Smooth muscle cell (in vitro differentiated cells): ENCODE data around the gene CTAGE1. TPM values are rescaled to one million over a fixed set of nuclear protein-coding genes. Genes with fewer than 3 reads are reported as not detected.

Source experiments
- DNase-seq: peaks from one replicate; lab custom pipeline; 2025; ENCODE audit not compliant: unreplicated experiment; lab: John Stamatoyannopoulos, UW
- H2AFZ ChIP-seq: fragments of 200-600 bp; sonication (generic); 2 replicates; pipeline ENCODE4 v1.6.0; 2016; ENCODE audit warnings: antibody characterized with exemption, low read depth, mild to moderate bottlenecking
- H3F3A ChIP-seq: fragments of 200-600 bp; sonication (generic); 2 replicates; pipeline ENCODE4 v1.6.0; 2017; ENCODE audit warnings: antibody characterized with exemption, low read depth
- H3K27ac ChIP-seq: fragments of 200-600 bp; sonication (generic); 2 replicates; pipeline ENCODE4 v1.5.1; 2016; ENCODE audit warnings: low read depth, mild to moderate bottlenecking
- H3K27me3 ChIP-seq: fragments of 200-600 bp; sonication (generic); 2 replicates; pipeline ENCODE4 v1.6.1; 2016; ENCODE audit warnings: low read depth, mild to moderate bottlenecking
- H3K36me3 ChIP-seq: fragments of 200-600 bp; sonication (generic); 2 replicates; pipeline ENCODE4 v1.5.1; 2016; ENCODE audit warnings: low read depth
- H3K4me1 ChIP-seq: fragments of 200-600 bp; sonication (generic); 2 replicates; pipeline ENCODE4 v1.5.1; 2016; ENCODE audit warnings: low read depth
- H3K4me2 ChIP-seq: fragments of 200-600 bp; sonication (generic); 2 replicates; pipeline ENCODE4 v1.6.0; 2016; ENCODE audit warnings: mild to moderate bottlenecking
- H3K4me3 ChIP-seq: fragments of 200-600 bp; sonication (generic); 2 replicates; pipeline ENCODE4 v1.5.1; 2016; ENCODE audit warnings: mild to moderate bottlenecking
- H3K79me2 ChIP-seq: fragments of 200-600 bp; sonication (generic); 2 replicates; pipeline ENCODE4 v1.6.0; 2016; ENCODE audit warnings: low read depth, mild to moderate bottlenecking
- H3K9ac ChIP-seq: fragments of 200-600 bp; sonication (generic); 2 replicates; pipeline ENCODE4 v1.6.0; 2016; ENCODE audit warnings: low read depth
- H3K9me3 ChIP-seq: fragments of 200-600 bp; sonication (generic); replicated peaks from 2 replicates; pipeline ENCODE4 v1.5.1; 2016; ENCODE audit warnings: low read depth
- H4K20me1 ChIP-seq: fragments of 200-600 bp; sonication (generic); 2 replicates; pipeline ENCODE4 v1.6.0; 2016; ENCODE audit warnings: low read depth
- CTCF ChIP-seq: fragments of 200-600 bp; sonication (generic); IDR thresholded peaks from 2 replicates; pipeline ENCODE4 v1.5.1; 2017; ENCODE audit warnings: borderline replicate concordance, mild to moderate bottlenecking, antibody characterized with exemption; ENCODE audit not compliant: insufficient read depth, poor library complexity, severe bottlenecking
- WGBS: methylation state at CpG from one replicate; pipeline ENCODE4 v1.1.7; 2016; ENCODE audit warnings: low lambda C conversion rate; 5-methylcytosine and 5-hydroxymethylcytosine counted together
- polyA plus RNA-seq: library from polyadenylated mRNA; unstranded; fragments of >200 nt; fragmentation: Nextera tagmentation; extraction: Ambion mirVana; gene quantifications from 2 replicates; pipeline ENCODE4 v1.2.1, GENCODE V29; 2016
- total RNA-seq: library from RNA; depleted of rRNA; stranded (reverse); fragments of >200 nt; gene quantifications from 2 replicates; pipeline ENCODE4 v1.2.3, GENCODE V29; 2014

The CTAGE1 gene
- total RNA-seq: not detected in 2 replicates
- polyA plus RNA-seq: not detected in 2 replicates

- Histone ChIP-seq H3K27ac (peak within 1 kb of the TSS; percentile 34), H3K36me3 (no peaks in the 10 kb centered on the region), H3K9ac (no peak within 1 kb of the TSS), H3K79me2 (no peaks in the 10 kb centered on the region), H4K20me1 (no peaks in the 10 kb centered on the region), H3K4me3 (no peak within 1 kb of the TSS), H2AFZ (peak within 1 kb of the TSS; percentile 32), H3K4me2 (peak within 1 kb of the TSS; percentile 54), H3K27me3 (no peaks in the 10 kb centered on the region), H3K9me3 (no peaks in the 10 kb centered on the region), H3F3A (no peaks in the 10 kb centered on the region), H3K4me1 (no peaks in the 10 kb centered on the region)
- 66% methylated on average over 24 of the region's 24 CpGs for WGBS
- TF ChIP-seq CTCF: no peak
- DNase-seq: no peak
Observed at GRCh38 chr18:22417496-22418188, at the start of gene CTAGE1. Gene CTAGE1 (minus strand): TSS chr18:22417915. CDS start chr18:22417811, 104 bp downstream.

- Histone ChIP-seq H3K27me3 (no peaks in the 10 kb centered on the region), H3K27ac (peak overlapping the region; percentile 99), H3K9me3 (no peaks in the 10 kb centered on the region), H3K79me2 (no peaks in the 10 kb centered on the region), H3F3A (peaks cover 21% of the 10 kb centered on the region), H3K4me2 (peak overlapping the region; percentile 73), H2AFZ (no peak overlapping the region), H4K20me1 (no peaks in the 10 kb centered on the region), H3K4me3 (no peak overlapping the region), H3K9ac (peak overlapping the region; percentile 93), H3K4me1 (peaks cover 17% of the 10 kb centered on the region), H3K36me3 (no peaks in the 10 kb centered on the region)
- no peak for TF ChIP-seq CTCF
- no peak for DNase-seq
- WGBS: 28% methylated on average over 3 of the region's 3 CpGs
Observed at GRCh38 chr18:22466608-22467395, 49.1 kb upstream of the CTAGE1 start.

GRCh38 chr18:22465859-22466457 is 48.2 kb upstream of the CTAGE1 start:
- WGBS: 31% methylated on average over 3 of the region's 3 CpGs
- no peak for DNase-seq

More at GRCh38 chr18:22465859-22466457, 48.2 kb upstream of the CTAGE1 start:
- H3K36me3 ChIP-seq: no peaks in the 10 kb centered on the region
- no peak overlapping the region for H3K4me3 ChIP-seq
- TF ChIP-seq CTCF: no peak
- H3K9me3 ChIP-seq: no peaks in the 10 kb centered on the region
- H4K20me1 ChIP-seq: no peaks in the 10 kb centered on the region
- peak overlapping the region; percentile 73 for H3K4me2 ChIP-seq
- H3K9ac ChIP-seq: peak overlapping the region; percentile 93
- peaks cover 14% of the 10 kb centered on the region for H3K4me1 ChIP-seq
- H3K27me3 ChIP-seq: no peaks in the 10 kb centered on the region
- no peaks in the 10 kb centered on the region for H3K79me2 ChIP-seq
- peak overlapping the region; percentile 99 for H3K27ac ChIP-seq
- peaks cover 15% of the 10 kb centered on the region for H3F3A ChIP-seq
- no peak overlapping the region for H2AFZ ChIP-seq
